Coronary artery (tissue), 2 donors: Measurements from ENCODE around the gene RTP2.
A peak's percentile ranks its signal among the peaks of the same experiment; 100 is the strongest.

ENCODE experiments used
- DNase-seq: peaks from one replicate; pipeline ENCODE4 v3.0.0-alpha.2; 2017; ENCODE audit warnings: low spot score
- H3K27ac ChIP-seq, 2 donors: fragments of 200-600 bp; sonication (generic); one replicate each; pipeline ENCODE4 v1.5.1; 2016 to 2019
- H3K4me3 ChIP-seq: fragments of 200-600 bp; sonication (generic); 2 replicates; pipeline ENCODE4 v1.5.1; 2016; ENCODE audit warnings: mild to moderate bottlenecking, moderate library complexity
- TF ChIP-seq, protein P1 (sequence below): fragments of 200-600 bp; sonication (generic); IDR thresholded peaks from one replicate; pipeline ENCODE4 v1.5.1; 2019; ENCODE audit warnings: antibody characterized with exemption

Gene RTP2, protein sequence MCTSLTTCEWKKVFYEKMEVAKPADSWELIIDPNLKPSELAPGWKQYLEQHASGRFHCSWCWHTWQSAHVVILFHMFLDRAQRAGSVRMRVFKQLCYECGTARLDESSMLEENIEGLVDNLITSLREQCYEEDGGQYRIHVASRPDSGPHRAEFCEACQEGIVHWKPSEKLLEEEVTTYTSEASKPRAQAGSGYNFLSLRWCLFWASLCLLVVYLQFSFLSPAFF

DNA sequence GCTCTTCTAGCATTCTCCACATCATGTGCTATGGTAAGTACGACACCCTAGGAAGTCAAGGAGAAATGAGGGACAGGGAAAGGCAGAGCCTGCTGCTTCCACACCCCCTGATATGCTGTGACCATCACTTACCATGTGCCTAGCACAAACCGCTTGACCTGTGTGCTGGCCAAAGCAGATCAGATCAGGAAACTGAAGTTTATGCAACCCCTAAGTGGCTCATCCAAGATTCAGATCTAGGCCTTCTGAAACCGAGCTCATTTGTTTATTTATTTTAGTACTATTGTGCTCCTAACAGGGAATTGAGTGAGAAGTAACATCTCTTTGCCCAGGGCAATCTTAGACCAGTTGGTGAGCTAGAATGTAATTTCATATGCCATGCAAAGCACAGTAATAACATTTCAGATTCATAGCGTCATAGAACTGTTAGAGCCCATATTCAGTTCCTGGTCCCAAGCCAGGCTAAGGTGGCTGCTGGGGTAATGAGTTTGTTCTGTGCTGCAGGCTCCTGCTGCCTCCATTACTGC lies at the start of gene RTP2:
Gene RTP2, minus strand, starts transcription at position 51 of the 527 bp plus-strand sequence. CDS start 429 bp downstream, outside the sequence.
- Histone ChIP-seq H3K4me3 (no peak within 1 kb of the TSS), H3K27ac (no peak within 1 kb of the TSS)
- no peak for DNase-seq
- TF ChIP-seq, protein P1, sequence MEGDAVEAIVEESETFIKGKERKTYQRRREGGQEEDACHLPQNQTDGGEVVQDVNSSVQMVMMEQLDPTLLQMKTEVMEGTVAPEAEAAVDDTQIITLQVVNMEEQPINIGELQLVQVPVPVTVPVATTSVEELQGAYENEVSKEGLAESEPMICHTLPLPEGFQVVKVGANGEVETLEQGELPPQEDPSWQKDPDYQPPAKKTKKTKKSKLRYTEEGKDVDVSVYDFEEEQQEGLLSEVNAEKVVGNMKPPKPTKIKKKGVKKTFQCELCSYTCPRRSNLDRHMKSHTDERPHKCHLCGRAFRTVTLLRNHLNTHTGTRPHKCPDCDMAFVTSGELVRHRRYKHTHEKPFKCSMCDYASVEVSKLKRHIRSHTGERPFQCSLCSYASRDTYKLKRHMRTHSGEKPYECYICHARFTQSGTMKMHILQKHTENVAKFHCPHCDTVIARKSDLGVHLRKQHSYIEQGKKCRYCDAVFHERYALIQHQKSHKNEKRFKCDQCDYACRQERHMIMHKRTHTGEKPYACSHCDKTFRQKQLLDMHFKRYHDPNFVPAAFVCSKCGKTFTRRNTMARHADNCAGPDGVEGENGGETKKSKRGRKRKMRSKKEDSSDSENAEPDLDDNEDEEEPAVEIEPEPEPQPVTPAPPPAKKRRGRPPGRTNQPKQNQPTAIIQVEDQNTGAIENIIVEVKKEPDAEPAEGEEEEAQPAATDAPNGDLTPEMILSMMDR = no peak

DNA sequence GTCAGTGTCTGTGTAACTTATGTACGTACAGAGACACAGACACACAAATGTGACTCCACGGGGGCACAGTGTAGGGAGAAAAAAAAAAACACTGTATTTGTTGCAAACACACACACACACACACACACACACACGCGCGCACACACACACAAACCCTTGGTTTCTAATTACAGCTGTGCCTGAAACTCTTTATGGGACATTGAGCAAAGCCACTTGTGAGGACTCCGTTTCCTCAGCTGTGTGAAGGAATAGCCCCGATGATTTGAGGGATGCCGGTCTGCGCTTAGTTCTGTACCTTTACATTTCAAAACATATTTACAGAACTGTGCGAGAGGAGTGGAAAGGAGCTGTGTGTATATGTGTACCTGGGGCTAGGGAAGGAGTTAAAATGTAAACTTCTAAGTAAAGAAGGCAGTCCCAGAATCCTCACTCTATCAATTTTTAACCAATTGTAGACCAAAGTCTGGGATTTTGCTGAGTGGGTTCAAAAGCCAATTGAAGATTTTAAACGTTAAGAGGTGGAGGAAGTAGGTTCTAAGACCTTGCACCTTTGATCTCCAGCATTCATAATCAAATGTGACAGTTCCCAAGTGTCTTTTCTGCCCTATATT lies 48.3 kb upstream of the RTP2 start:
- TF ChIP-seq, protein P1 = no peak
- Histone ChIP-seq H3K27ac (no peak overlapping the region), H3K4me3 (peak overlapping the region; percentile 8)
- no peak for DNase-seq

DNA sequence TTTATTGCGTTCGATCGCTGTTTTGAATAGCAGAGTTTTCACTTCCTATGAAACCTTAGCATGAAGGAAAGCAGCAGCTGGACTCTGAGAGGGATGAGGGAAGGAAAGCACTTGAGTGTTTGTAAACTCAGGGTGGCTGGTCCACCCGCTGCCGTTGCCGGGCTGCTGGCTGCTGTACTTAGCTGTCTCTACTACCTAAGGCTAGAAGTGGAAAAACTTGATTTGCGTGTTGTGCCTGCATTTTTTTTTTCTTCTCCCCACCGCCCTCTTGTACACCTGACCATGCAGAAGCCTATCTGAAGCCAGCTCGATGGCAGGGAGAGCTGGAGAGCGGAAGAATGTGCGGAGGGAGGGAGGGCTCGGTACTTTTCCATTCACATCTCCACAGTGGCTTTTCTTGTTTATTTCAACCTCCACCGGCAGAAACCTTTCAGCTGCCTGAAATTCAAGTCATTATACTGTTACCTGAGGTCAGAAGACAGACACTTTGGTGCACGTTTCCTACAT lies 47.7 kb upstream of the RTP2 start:
- no peak for DNase-seq
- TF ChIP-seq, protein P1 = no peak
- Histone ChIP-seq H3K27ac (no peak overlapping the region), H3K4me3 (peak overlapping the region; percentile 8)

DNA sequence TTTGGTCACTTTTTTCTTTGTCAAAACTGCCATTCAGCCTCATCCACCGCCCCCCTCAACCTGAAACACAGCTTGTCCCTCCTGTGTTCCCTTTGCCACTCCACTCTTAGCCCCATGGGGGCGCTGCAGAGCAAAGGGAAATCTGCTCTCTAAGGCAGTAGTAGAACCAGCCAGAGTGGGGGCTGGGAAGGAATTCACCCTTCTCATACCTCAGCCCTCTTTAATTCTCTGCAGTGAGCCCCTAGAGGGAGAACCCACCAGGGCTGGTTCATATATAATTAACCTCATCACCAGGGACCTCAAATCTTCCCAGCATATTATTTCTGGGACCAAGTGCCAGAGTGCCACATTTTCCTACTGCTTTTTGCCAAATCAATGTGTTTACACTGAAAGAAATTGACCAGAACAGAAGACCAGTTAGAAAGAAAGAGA lies 45.7 kb upstream of the RTP2 start:
- peak; percentile 91 for DNase-seq
- peak overlapping the region; percentile 96 to 99 for H3K27ac ChIP-seq
- TF ChIP-seq, protein P1 = peak; percentile 89
- H3K4me3 ChIP-seq = no peak overlapping the region

DNA sequence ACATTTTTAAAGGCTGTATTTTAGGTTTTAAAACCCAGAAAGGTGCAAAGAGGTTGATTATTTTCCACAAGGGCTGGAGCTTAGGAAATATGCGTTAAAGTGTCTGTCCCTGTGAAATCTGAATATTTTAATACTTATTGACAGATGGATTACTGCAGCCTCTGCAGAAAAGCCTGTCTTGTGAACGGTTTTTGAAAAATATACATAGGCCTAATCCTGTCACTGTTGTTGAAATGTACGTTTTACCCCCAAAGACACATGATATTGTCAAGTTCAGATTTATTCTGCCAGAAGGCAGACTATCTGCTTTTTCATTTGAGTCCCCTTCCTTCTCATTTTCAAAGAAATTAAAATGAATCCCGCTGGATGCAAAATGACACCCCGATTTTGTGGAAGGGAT lies 45.1 kb upstream of the RTP2 start:
- Histone ChIP-seq H3K4me3 (peak overlapping the region; percentile 84), H3K27ac (peak overlapping the region; percentile 96 to 99)
- DNase-seq = no peak
- TF ChIP-seq, protein P1 = no peak

DNA sequence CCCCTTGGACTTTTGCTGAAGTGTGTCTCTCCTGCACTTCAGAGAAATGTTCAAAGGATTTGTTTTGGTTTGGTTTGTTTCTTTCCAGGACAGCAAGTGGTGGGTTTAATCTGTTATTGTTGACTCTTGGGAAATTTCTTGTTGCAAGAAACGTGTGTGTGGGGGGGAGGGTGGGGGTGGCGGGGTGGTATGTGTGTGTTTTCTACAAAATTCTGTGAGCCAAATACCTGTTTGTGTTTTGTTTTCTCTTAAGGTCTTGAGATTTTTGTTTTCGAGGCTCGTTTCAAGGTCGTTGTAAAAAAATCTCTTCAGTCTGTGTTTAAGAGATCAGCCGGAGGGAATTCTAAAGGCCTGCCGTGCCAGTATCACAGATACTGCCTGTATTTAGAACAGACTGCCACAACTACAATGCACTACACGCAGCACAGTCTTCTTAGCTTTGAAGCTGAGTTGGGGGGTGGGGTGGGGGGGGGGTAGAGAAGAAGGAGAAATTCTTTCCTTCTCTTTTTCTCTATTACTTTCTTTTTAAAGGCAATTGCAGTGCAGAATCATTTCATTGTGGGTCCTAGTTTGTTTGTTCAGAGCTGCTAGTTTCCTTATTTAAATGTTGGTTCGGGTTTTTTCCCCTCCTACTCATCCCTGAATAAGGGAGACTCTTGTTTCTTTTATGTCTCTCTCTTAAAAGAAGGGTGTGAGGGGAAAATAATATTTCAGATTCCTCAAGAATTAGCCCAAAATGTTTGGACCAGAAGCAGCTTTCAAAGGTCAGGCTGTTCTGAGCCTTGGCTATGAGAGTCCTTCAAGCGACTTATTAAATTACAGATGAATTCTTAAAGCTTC lies 44.3 kb upstream of the RTP2 start:
- peak overlapping the region; percentile 84 for H3K4me3 ChIP-seq
- peak overlapping the region; percentile 96 to 99 for H3K27ac ChIP-seq
- no peak for DNase-seq
- TF ChIP-seq, protein P1 = no peak
